Lower leg skin (tissue), 4 donors: Measurements from ENCODE around the gene NRXN2. TPM values are rescaled to one million over a fixed set of nuclear protein-coding genes. Genes with fewer than 3 reads are reported as not detected.

ENCODE experiments used
- DNase-seq, 2 donors: peaks; one replicate each; pipeline ENCODE4 v3.0.0-alpha.2; 2019; ENCODE audit warnings: low spot score in 2 of 2
- H3K4me3 ChIP-seq: fragments of 200-600 bp; sonication (generic); 2 replicates; pipeline ENCODE4 v1.5.1; 2017; ENCODE audit warnings: mild to moderate bottlenecking, low read depth; ENCODE audit not compliant: poor library complexity, severe bottlenecking
- POLR2A ChIP-seq, 2 donors: fragments of 450-650 bp; IDR thresholded peaks; one replicate each; pipeline ENCODE4 v1.6.1; 2016 to 2017; ENCODE audit warnings: antibody characterized with exemption in 2 of 2, mild to moderate bottlenecking in 1 of 2, moderate library complexity in 1 of 2
- WGBS, 2 donors: methylation state at CpG; one replicate each; pipeline ENCODE4 v1.1.5; 2018; 5-methylcytosine and 5-hydroxymethylcytosine counted together
- intact Hi-C: fragments of 100-400 bp; cut with DNase I; formaldehyde crosslinking; loops from one replicate; pipeline ENCODE4 v1.15.0; 2023; ENCODE audit warnings: low total_unique reads
- total RNA-seq, 4 donors: library from RNA; depleted of rRNA; stranded (reverse); fragments of >200 nt; gene quantifications; one replicate each; pipeline ENCODE4 v1.1.0, GENCODE V29; 2016
- TF ChIP-seq, protein P1 (sequence below), 3 donors: fragments of 450-650 bp; IDR thresholded peaks; one replicate each; pipeline ENCODE4 v1.5.1; 2016; ENCODE audit warnings: antibody characterized with exemption in 3 of 3, mild to moderate bottlenecking in 3 of 3, moderate library complexity in 2 of 3

The NRXN2 gene
- total RNA-seq, 4 donors from 2014 or later: 0.27 to 7.0 (median 1.1) TPM; not detected in 1

DNA sequence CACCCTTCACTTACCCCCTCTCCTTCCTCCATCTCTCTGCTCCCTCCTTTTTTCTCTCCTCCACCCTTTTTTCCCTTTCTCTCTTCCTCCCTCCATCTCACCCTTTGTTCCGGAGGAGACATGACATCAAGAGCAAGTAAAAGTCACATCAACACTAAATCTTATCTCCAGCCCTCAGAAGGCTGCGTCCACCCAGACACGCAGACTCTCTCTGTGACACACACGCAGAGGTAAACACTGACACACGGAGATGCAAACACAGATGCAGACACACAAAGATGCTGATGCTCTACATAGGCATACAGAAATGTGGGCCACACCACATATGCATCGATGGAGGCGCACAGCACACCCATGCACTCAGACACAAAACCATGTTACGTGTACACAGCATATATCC lies 27.0 kb downstream of the NRXN2 start:
- no peak overlapping the region for H3K4me3 ChIP-seq
- no peak for DNase-seq
- 85 to 86% methylated on average over 8 of the region's 8 CpGs for WGBS, 2 donors
- TF ChIP-seq POLR2A (IDR thresholded peaks at IDR 0.05): no peak
- TF ChIP-seq, protein P1, sequence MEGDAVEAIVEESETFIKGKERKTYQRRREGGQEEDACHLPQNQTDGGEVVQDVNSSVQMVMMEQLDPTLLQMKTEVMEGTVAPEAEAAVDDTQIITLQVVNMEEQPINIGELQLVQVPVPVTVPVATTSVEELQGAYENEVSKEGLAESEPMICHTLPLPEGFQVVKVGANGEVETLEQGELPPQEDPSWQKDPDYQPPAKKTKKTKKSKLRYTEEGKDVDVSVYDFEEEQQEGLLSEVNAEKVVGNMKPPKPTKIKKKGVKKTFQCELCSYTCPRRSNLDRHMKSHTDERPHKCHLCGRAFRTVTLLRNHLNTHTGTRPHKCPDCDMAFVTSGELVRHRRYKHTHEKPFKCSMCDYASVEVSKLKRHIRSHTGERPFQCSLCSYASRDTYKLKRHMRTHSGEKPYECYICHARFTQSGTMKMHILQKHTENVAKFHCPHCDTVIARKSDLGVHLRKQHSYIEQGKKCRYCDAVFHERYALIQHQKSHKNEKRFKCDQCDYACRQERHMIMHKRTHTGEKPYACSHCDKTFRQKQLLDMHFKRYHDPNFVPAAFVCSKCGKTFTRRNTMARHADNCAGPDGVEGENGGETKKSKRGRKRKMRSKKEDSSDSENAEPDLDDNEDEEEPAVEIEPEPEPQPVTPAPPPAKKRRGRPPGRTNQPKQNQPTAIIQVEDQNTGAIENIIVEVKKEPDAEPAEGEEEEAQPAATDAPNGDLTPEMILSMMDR (IDR thresholded peaks at IDR 0.05): no peak
- intact Hi-C loops: no loop called here

DNA sequence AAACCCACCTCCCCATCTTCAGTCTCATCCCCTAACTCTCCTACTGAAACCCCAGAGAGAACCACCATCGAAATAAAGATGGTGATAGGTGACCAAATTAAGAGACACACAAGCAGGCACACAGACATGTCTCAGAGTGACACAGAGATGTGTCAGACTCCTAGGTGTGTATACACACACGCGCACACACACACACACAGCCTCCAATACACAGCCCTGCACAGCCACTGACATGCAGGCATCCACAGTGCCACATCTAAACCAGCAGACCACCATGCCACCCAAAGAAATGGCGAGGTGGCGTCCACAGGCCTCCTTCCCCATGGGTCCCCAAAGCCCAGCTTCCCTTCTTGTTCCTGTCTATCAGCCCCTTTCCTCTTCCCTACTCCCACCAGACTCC lies 27.4 kb downstream of the NRXN2 start:
- TF ChIP-seq, protein P1 (IDR thresholded peaks at IDR 0.05): no peak
- no peak for TF ChIP-seq POLR2A (IDR thresholded peaks at IDR 0.05)
- no peak for DNase-seq
- WGBS, 2 donors: 97 to 98% methylated on average over 5 of the region's 5 CpGs
- H3K4me3 ChIP-seq: no peak overlapping the region
- intact Hi-C loops: no loop called here

DNA sequence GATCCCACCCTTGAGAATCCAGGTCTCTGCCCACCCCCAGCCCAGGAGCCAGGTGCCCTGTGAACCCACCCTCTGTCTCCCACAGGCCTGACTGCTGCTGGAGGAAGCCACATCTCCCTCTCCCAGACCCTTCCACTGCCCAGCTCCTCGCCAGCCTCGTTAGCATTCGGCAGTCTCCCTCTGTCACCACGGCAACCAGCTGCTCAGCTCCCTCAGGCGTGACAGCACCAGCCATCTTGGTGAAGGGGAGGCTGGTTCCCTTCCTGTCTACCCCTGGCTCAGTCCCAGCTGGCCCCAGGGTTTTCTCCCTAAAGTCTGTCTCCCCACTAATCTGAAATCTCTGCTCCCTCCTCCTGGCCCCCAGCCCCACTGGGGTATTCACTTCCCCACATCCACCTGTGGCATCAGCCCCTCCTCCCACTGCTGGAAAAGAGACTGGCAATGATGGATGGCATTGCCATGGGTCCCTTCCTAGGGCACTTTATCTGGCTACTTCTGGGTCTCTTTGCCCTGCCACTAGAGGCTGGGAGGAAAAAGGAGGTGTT lies 28.1 kb downstream of the NRXN2 start:
- H3K4me3 ChIP-seq: no peak overlapping the region
- intact Hi-C loops: no loop called here
- TF ChIP-seq POLR2A (IDR thresholded peaks at IDR 0.05): no peak
- TF ChIP-seq, protein P1 (IDR thresholded peaks at IDR 0.05): no peak
- DNase-seq: no peak
- 43 to 45% methylated on average over 5 of the region's 5 CpGs for WGBS, 2 donors

DNA sequence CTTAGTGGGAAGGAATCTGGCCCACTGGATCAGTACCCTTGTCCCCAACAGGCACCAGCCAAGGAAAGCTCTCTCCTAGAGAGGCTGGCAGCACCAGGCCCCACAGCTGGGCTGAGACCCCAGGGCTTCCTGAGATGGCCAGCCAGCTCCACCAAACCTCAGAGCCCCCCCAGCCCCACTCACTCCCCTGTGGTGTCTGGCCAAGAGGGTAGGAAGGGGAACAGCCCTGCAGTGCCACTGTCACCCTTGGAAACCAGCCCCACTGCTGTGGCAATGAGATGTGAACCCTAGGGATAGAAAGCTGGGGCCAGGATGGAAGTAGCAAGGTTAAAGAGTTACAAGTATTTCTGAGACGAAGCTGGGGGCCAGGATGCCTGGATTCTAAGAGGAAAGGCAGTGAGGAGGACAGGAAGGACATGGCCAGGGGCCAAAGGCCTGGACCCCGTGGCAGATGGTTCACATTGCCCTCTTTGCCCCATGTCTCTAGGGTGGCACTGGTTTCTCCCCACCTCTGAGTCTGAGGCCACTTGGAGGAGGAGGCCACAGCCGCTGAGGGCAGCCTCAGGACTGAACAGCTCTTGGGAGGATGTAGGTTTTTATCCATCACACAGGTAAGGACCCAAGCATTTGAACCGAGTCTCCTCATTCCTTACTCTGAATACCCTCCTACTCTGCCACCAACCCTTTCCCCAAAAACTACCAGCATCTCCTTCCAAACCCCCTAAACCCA lies 28.8 kb downstream of the NRXN2 start:
- TF ChIP-seq, protein P1 (IDR thresholded peaks at IDR 0.05): no peak
- TF ChIP-seq POLR2A (IDR thresholded peaks at IDR 0.05): no peak
- 64 to 73% methylated on average over 4 of the region's 4 CpGs for WGBS, 2 donors
- no peak for DNase-seq
- intact Hi-C loops: no loop called here
- no peak overlapping the region for H3K4me3 ChIP-seq

DNA sequence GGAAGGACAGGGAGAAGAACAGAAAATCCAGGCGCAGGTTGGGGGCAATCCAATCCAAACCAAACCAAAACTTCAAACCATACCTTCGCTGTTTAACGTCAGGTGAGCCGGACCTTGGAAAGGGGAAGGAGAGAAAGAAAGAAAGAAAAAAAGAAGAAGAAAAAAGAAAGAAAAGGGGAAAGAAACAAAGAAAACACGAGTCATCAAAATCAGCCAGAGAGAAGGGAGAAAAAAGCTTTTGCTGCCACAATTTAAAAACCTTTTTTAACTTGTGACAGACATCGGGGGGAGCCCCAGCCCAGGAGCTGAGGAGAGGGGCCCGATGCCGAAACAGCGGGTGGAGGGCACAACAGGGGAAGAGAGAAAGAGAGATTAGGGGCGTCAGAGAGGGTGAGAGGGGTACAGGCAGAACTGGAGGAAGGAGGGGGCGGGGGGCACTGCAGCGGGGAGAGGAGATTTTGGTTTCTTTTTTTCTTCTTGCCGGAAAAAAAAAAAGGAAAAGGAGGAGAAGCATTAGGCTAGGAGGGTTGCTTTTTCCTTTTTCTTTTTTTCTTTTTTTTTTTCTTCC lies 30.1 kb downstream of the NRXN2 start:
- DNase-seq: no peak
- H3K4me3 ChIP-seq: no peak overlapping the region
- WGBS, 2 donors: 32 to 34% methylated on average over 13 of the region's 13 CpGs
- no peak for TF ChIP-seq POLR2A (IDR thresholded peaks at IDR 0.05)
- TF ChIP-seq, protein P1 (IDR thresholded peaks at IDR 0.05): no peak
- intact Hi-C loops: no loop called here
